HG03039 (cell line): ENCODE data around the gene IRX2.

Experiments
- ATAC-seq: cut with Tn5 transposase; IDR thresholded peaks from one replicate; pipeline ENCODE4 v1.9.1; 2021; ENCODE audit warnings: mild to moderate bottlenecking, moderate library complexity; ENCODE audit not compliant: unreplicated experiment

Gene IRX2

DNA sequence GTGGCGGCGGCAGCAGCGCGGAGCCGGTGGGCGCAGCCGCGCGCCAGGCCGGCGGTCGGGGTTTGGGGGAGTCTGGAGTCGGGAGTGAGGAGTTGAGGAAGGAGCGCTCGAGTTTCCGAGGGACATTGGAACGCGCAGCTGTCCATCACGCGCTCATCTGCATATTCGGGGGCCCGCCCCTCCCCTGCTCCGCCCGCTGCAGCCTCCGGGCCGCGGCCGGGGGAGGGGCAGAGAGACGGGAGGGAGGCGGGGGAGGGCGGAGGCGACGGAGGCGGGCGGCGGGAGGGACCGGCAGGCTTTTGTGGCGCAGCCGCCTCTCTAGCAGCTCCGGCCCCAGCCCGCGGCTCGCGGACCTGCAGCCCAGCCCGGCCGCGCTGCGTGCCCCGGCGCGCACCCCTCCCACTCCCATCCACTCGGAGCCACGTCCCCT, at the start of gene IRX2:
Gene IRX2 (minus strand): TSS at position 86 of the 430 bp plus-strand sequence. CDS start 264 bp downstream, outside the sequence.
- no peak for ATAC-seq

DNA sequence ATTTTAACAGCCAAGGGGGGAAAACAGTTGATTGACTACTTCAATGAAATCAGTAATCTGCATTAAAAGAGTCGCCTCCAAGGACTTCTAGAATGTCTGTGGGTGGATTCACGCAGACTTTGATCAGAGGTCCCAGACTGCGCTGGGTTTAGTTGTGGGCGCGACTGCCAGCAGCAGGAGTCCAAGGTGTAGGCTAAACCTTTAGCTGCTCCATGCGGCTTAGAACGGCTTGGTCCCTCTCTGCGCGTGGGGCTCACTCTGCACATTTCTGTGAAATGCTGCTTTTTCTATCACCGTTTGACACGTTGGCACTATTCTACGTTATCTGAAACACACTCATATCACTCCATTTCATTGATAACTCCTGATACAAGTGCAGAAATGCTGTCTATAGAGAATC, 48.6 kb upstream of the IRX2 start:
- no peak for ATAC-seq

DNA sequence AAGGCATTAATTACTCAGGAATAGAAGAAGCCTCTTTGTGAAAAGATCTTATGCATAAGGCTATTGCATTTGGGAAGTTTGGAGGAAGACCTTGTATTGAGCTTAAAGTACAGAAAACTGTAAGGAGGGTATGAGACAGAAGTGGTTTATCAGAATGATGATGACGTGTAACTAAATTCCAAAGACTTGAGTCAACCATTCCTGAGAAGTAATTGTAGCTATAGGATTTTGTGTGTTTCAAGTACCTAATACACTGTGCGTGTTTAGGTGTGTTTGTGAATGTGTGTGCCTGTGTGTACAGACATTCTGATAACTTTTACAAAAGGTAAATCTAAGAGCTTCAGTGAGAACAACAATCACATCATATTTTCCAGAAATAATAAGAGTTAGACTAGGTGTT, 46.5 kb upstream of the IRX2 start:
- ATAC-seq = no peak

DNA sequence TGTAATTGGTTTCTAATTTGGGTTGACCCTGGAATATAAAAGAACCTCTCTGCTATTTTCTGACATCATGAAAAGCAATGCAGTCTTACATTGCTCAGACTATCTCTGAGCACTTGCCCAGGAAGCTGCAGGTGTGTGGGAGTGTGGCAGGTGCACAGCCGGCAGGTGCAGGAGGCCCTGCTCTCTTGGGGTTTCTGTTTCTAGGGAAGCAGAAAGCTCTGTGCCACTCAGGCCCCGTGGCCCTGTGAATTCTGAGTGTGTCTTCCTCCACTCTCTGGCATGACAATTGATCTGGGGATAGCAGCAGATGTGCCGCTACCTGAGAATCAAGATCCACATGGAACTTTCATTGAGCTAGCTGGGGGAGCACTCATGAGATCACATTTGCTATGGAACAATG, 45.7 kb upstream of the IRX2 start:
- ATAC-seq = no peak

DNA sequence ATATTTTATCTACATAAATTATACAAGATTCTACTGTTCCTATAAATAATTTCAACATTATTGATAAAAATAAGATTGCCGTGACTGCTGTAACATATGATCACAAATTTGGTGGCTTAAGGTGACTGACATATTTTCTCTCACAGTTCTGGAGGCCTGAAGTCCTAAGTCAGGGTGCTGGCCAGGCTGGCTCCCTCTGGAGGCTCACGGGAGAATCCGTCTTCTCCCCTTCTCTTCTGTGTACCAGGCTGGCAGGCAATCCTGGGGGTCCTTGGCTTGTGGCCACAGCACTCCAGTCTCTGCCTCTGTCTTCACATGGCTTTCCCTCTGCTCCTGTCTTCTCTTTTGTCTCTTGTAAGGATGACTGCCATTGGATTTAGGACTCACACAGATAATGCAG, 31.7 kb upstream of the IRX2 start:
- no peak for ATAC-seq

DNA sequence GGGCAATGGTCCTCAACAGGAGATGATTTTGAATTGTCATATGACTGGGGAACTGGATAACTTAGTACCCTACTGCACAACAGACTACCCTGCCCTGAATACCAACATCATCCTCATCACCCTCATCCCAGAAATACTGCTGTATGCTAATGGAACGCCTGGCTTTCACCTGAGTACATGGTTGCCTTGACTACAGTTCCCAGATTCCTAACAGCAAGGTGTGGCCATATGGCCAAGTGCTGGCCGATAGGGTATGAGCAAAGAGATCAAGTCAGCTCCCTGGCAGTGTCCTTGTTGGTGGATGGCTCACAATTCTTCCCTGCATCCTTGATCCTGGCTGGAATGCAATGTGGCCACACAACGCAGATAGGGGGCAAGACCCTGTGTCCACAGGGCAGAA, 31.2 kb upstream of the IRX2 start:
- ATAC-seq = no peak

DNA sequence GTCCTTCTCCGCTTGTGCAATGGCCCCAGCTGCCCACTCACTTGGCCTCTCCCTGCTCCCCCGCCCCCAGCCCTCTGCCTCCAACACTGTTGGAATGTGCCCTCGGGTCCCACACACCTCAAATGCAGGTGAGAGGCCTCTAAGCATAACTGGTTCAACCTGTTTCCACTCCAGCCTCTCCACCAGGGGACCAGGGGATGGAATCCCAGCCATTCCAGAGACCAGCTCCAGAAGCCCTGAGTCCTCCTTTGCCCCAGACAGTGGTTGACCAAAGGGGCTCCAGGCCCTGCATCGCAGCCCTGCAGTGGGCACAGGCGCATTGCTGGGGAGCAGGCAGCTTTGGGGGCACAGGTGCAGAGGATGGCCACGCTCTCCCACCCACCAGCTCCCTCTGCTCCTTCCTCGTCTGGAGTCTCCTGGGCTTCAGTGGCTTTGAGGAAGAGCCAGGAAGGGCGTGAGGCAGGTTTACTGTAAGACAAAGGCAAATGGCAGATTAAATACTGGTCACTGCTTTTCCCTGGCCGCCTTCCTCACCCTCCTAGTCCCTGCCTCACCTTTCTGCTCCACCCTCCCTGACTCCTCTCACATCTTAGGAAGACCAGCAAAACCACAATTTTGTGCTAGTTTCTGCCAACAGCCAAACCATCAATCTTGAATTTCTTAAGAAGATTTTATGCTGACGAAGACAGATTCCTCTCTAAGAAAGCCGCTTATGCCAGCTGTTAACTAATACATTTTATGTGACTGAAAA, 29.1 kb upstream of the IRX2 start:
- no peak for ATAC-seq

DNA sequence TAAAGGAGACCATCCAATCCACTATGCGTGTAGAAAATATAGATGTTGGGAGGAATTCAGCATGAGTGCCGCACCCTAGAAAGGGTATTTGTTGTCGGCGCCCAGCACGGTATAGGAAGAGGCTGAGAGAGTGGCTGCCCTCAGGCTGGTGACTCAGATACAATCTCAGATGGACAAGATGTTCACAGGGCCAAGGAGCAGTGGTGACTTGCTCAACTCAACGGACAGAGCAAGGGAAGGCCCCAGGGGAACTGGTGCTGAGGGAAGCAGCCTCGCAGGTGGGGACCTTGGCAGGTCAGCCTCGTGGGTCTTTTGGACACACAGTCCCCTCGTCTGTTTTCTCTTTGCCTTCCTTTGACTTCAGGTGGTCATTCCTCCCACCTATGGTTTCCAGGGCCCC, 28.0 kb upstream of the IRX2 start:
- no peak for ATAC-seq

DNA sequence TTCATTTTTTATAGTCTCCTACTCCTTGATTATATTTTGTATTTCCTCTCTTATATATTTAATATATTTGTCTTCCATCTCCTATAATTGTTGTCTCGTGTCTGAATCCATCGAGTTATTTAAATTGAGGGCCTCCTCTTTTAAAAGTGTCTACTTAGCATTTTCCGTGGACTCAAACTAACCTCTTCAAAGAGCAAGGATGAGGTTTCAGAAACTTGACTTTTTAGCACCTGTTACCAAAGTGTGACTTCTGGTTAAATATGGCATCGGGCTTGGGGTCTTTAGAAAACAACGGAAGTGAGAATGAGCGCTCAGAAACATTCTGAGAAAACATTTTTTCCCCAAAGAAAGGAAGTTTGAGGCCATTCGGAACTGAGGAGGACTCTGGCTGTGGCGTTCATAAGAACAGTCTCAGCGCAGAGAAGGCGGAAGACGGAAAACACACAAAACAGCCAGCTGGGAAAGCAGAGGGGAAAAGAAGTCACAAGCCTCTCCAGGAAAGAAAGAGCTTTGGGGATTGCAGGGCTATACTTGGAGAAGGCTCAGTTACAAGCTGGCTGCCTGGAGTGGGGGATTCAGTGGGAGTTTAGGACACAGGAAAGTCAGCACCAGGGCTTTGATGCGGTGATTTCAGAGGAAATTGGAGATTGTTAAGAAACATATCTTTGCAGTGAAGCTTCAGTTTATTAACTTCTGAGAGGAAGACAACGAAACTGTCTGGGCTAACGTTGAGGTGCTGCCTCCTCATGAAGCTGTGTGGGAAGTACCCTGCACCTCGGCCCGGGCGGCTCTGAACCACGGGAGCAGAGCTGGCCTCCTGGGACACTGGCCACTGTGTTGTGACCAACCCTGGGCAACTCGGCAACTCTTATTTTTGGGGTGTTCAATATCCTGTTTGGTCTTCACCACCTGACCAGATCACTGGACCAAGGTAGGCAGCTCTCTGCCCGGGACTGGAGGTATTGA, 25.1 kb upstream of the IRX2 start:
- no peak for ATAC-seq

DNA sequence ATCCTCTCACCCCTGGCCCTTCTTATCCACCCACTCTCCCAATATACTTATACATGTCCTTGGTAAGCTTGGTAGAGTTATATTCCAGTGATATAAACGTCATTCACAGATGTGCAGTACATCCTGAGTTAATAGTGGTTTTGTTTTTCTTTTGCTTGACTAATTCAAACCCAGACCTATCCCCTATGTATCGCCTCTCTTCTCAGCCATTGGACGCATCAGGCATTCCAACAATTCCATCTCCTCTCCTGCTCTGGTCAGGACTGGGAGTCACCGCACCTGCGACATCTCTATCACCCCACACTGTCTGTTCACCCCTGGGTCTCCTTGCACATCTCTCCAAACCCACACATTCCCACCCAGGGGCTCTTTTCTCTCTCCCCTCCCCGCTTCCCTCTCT, 21.9 kb upstream of the IRX2 start:
- no peak for ATAC-seq

DNA sequence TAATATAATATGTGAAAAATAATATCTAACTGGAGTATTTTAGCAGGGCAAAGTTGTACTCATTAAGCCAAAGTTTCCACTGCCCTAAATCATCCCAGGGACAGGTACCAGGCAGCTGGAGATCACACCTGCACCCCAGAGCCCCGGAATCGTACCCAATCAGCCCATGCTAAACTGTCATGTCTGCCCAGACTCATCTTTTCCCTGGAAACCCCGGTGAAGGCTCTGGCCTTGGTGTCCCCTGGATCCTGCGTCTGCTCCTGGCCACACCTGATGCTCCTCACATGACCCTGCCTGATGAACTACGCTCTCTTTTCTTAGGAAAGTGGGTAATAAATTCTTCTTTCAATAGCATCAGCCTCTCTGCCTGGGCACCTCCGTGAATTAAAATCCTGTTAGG, 15.6 kb upstream of the IRX2 start:
- no peak for ATAC-seq

DNA sequence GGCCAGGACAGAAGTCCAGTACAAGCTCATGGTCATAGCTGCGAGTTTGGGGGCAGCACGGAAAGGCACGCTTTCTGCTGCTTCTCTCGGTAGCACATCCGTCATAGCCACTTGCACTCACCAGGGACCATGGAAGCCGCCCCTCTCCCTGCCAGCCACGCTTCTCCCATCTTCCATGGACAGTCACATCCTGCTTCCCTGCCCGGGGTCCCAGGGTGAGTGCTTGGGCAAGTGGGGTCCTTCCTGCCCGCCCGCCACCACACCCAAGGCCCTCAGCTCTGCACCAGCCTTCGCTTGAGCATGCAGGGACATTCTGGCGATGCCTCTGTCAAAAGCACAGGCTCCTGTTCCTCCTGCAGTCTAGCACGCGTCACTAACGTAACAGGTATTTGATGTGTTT, 13.1 kb upstream of the IRX2 start:
- no peak for ATAC-seq

DNA sequence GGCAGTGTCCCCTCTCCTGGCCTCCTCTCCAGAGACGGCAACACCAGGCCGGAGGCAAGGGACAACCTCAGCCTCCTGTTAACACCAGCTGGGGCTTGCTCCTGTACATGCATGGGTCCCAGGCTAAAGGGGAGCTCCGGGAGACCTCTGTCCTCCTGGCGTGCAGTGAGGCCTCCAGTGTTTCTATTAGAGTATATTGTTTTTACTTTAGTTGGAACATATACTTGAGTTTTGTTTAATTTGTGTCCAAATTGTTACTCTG, 12.0 kb upstream of the IRX2 start:
- no peak for ATAC-seq

DNA sequence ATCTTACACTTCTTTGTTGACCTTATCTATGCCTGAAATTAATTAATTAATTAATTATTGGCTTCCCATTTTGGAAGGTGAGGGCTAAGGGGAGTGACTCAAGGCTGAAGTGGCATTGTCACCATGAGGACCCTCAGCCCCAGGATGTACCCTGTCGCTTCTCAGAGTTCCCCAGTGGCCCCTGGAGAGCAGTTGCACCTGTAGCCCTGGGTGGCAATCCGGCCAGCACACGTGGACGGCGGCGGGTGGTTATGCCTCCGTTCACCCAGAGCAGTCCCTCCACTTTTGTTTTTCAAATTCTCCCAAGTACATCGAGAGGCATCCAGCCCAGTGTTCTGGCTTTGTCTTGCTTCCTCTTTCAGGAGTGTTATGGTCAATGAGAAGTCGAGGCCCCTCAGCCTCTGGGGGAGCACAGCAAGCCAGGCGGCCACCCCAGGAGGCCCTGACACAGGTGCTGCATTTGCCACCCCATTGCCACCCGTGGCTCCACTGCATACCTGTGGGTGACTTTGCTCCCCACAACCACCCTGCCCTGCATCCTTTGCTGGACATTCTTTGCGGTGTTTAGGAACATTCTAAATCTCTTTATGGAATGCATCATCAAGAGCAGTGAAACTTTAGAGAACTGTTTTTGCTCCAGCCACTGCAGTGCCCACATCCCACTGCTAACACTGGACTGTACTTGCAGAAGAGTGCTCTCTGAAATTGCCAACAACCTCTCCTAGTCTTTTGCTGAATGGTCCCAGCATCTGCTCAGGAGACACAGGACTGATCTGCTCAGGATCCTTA, 11.5 kb upstream of the IRX2 start:
- no peak for ATAC-seq

DNA sequence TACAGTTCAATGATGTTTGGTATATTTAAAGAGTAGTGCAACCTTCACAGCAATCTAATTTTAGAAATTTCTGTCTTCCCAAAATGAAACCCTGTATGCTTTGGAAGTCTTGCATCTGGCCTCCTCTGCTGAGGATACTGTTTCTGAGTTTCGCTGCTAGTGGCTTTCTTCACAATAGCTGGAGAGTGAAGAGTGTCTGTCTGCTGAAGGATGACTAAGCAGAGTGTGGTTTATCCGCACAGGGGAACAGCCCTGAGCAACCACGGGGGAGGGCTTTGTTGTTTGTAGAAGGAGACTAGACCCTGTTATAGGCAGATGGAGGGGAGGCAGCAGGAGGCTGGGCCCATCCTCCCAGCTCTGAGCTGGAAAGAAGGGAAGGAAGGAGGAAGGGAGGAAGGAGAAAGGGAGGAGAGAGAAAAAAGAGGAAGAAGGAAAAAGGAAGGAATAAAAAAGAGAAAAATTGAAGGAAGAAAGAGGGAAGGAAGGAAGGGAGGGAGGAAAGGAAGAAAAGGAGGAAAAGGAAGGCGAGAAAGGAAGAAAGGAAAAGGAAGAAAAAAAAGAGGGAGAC, 10.5 kb upstream of the IRX2 start:
- no peak for ATAC-seq

DNA sequence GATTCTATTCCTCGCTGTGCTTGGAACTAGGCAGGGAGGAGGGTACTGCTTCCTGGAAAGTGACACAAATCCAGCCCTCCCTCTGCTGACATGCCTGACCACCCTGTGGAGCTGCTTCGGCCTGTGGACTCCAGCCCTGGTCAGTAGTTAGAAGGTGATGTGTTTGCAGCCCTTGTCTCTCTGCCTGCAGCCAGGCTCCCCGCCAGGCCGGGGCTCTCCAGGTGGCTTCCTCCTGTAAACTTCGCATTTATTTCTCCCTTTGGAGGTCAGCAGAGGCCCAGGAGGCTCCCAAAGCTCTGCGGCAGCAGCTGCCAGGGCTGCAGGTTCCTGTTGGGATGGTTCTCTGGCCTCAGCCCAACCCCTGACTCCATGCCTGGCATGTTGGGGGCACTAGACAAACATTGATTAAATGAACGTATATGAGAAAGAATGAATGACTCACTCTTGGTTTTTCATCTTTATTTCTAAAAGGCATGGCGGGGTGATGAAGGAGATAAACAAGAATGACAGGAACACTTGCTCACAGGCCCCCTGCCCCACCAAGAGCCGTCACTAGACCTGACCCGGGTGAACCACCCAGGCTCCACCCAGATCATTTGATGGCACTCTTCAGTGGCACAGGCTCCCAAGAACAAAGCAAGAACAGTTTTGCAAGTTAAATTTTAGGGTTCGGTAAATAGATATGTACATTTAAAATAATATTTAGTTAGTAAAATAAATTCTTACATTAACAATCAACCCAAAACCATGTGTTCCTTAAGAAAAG, 8.4 kb upstream of the IRX2 start:
- ATAC-seq = no peak

DNA sequence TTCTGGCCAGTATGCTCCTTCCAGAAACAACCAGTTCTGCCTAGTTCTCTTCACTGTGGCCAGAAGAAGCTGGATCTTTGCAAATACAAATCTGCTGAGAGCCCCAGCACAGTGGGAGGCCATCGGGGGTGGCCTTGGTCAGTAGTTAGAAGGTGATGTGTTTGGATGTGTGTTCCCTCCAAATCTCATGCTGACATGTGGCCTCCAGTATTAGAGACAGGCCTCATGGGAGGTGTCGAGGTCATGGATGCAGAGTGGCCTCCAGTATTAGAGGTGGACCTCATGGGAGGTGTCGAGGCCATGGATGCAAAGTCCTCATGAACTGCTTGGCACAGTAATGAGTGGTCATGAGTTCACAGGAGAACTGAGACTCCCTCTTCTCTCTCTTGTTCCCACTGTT, 7.6 kb upstream of the IRX2 start:
- no peak for ATAC-seq

DNA sequence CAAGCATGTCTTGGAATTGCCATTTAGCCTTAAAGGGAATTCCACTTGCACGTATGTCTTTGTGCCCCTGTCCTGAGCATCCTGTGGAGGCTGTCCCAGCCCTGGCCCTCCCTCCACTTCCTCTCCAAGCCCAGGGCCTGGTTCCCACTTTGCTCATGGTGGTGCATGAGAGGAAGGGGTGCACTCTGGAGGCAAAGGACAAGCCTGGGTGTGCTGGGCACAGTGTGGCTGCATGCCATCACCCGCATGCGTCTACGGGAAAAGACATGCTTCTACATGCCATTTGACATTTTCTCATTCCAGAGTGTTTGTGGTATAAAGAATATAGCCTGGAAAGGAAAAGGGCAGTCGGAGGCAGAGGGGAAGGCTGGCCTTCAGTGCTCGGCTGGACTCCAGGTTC, 7.2 kb upstream of the IRX2 start:
- ATAC-seq = no peak

DNA sequence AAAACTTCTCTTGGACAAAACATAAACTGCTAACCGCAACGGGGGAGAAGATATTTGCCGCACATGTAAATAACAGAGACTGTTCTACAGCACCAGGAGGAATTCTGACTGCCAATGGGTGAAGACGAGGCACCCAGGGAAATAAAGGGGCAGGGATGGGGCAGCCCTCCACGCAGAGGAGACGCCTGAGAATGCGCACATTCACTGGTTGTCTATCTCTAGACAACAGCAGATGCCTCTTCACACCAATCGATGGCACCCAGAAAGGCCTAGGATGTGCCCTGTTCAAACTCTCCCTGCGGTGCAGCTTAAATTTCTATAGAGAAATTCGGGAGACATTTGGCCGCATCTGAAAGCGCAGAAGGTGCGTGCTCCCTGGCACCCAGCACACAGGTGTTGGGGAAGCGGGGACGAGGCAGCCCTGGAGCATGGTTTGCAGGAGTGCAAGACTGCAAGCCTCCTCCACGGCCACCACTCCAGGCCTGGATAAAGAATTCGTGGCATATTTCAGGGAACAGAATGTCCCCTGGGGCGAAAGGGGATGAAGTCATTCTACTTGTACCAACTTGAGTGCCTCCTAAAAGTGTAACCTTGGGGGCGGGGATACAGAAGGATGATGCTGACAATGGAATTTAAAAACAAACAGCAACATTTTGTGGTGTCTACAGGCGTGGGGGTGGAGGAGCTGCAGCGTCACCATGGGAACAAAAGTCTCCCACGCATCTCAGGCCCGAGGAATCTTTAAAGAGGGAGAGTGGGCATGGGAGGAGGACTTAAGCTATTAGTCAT, 6.3 kb upstream of the IRX2 start:
- no peak for ATAC-seq
